Stomach (tissue), 9 donors: Measurements from ENCODE around the gene RBMS3. TPM values are rescaled to one million over a fixed set of nuclear protein-coding genes. Genes with fewer than 3 reads are reported as not detected.
"Not testable (repeated sequence)": the region's sequence is repeated elsewhere in the genome, so short reads cannot be mapped to it uniquely, and the experiment has no call there.

Source experiments
- DNase-seq, 2 donors: peaks; one replicate each; pipeline versions ENCODE4 v3.0.0 to v3.0.0-alpha.2; 2013 to 2019
- H3K27ac ChIP-seq, 5 donors: fragments of 200-600 bp in 4 of 5; sonication (generic) in 4 of 5; one replicate each; pipeline ENCODE4 v1.5.1; 2013 to 2019; ENCODE audit warnings: mild to moderate bottlenecking in 1 of 5, moderate library complexity in 1 of 5
- H3K27me3 ChIP-seq, 3 donors: fragments of 200-600 bp; sonication (generic); one replicate each; pipeline ENCODE4 v1.5.1; 2017 to 2019; ENCODE audit warnings: mixed run types in 1 of 3
- H3K36me3 ChIP-seq, 4 donors: fragments of 200-600 bp; sonication (generic); 1 replicate in 3 of 4; 2 replicates in 1 of 4; pipeline ENCODE4 v1.5.1; 2016 to 2019
- H3K4me1 ChIP-seq, 4 donors: fragments of 200-600 bp; sonication (generic); one replicate each; pipeline ENCODE4 v1.5.1; 2016 to 2019
- H3K4me3 ChIP-seq, 4 donors: fragments of 200-600 bp; sonication (generic) in 3 of 4; one replicate each; pipeline ENCODE4 v1.5.1; 2016 to 2019; ENCODE audit warnings: mild to moderate bottlenecking in 1 of 4
- H3K9me3 ChIP-seq, 4 donors: fragments of 200-600 bp; sonication (generic); one replicate each; pipeline ENCODE4 v1.5.1; 2016 to 2019
- CTCF ChIP-seq, 7 experiments: fragments of 450-650 bp in 4 of 7; fragments of 200-600 bp in 3 of 7; sonication (generic) in 3 of 7; IDR thresholded peaks; one replicate each; pipeline ENCODE4 v1.5.1; 2016 to 2019; ENCODE audit warnings: antibody characterized with exemption in 7 of 7, control low read depth in 2 of 7, mild to moderate bottlenecking in 1 of 7
- EP300 ChIP-seq: sonication (generic); formaldehyde crosslinking; IDR thresholded peaks from one replicate; pipeline ENCODE4 v1.6.1; 2017; ENCODE audit warnings: antibody characterized with exemption
- POLR2A ChIP-seq, 4 donors: fragments of 450-650 bp; IDR thresholded peaks; one replicate each; pipeline ENCODE4 v1.6.1; 2016; ENCODE audit warnings: antibody characterized with exemption in 4 of 4, control low read depth in 2 of 4, mild to moderate bottlenecking in 1 of 4, moderate library complexity in 1 of 4
- POLR2AphosphoS5 ChIP-seq, 3 donors: sonication (generic); formaldehyde crosslinking; IDR thresholded peaks; one replicate each; pipeline ENCODE4 v1.6.1; 2016; ENCODE audit warnings: antibody characterized with exemption in 3 of 3
- WGBS, 5 donors: extraction: QIAGEN DNeasy Blood & Tissue Kit in 3 of 5; methylation state at CpG; one replicate each; pipeline versions ENCODE4 v1.1.5 to v1.1.7; 2013 to 2018; 5-methylcytosine and 5-hydroxymethylcytosine counted together
- intact Hi-C: fragments of 100-400 bp; cut with DNase I; formaldehyde crosslinking; loops from one replicate; pipeline ENCODE4 v1.15.1; 2023; ENCODE audit warnings: low total_unique reads
- polyA plus RNA-seq, 3 donors: library from polyadenylated mRNA; stranded (reverse); fragments of 200-250 nt; gene quantifications; one replicate each; pipeline ENCODE4 v1.2.3, GENCODE V29; 2013
- total RNA-seq, 5 donors: library from RNA; depleted of rRNA; stranded (reverse); fragments of >200 nt; gene quantifications; one replicate each; pipeline versions ENCODE4 v1.1.0 to v1.2.3, GENCODE V29; 2014 to 2016
- donor health status: healthy with polysubstance abuse.
- donor health status: Bipolar disorder and iron deficiency.
- donor health status: healthy.

Gene RBMS3
- total and polyA plus RNA-seq, 8 donors: 2.0 to 103 (median 16.0) TPM

GRCh38 chr3:29349049-29349448 is 68.2 kb downstream of the RBMS3 start:
- Histone ChIP-seq H3K4me3 (no peak overlapping the region), H3K9me3 (no peaks in the 10 kb centered on the region), H3K4me1 (no peaks in the 10 kb centered on the region), H3K36me3 (no peaks in the 10 kb centered on the region), H3K27me3 (no peaks in the 10 kb centered on the region), H3K27ac (no peak overlapping the region)
- DNase-seq: no peak
- WGBS, 5 donors: 43 to 92% (median 80%) methylated on average over 2 of the region's 2 CpGs
- no peak for TF ChIP-seq POLR2A (IDR thresholded peaks at IDR 0.05)
- TF ChIP-seq EP300: no peak
- no peak for TF ChIP-seq POLR2AphosphoS5 (IDR thresholded peaks at IDR 0.05)
- no peak for TF ChIP-seq CTCF (IDR thresholded peaks at IDR 0.05)
- intact Hi-C loops: no loop called here

GRCh38 chr3:29353807-29354206 is 72.9 kb downstream of the RBMS3 start:
- TF ChIP-seq CTCF (IDR thresholded peaks at IDR 0.05) (no peak), POLR2A (IDR thresholded peaks at IDR 0.05) (no peak), POLR2AphosphoS5 (IDR thresholded peaks at IDR 0.05) (no peak)
- H3K4me3 ChIP-seq: no peak overlapping the region
- 14 to 28% (median 17%) methylated on average over 1 of the region's 1 CpG for WGBS, 5 donors
- no peak overlapping the region for H3K27ac ChIP-seq
- H3K4me1 ChIP-seq: peaks cover 0 to 8% (median 0%) of the 10 kb centered on the region in 4 donors
- no peaks in the 10 kb centered on the region for H3K9me3 ChIP-seq
- intact Hi-C loops: no loop called here
- no peak for DNase-seq
- H3K36me3 ChIP-seq: no peaks in the 10 kb centered on the region
- H3K27me3 ChIP-seq: no peaks in the 10 kb centered on the region

GRCh38 chr3:29354894-29355293 is 74.0 kb downstream of the RBMS3 start:
- no peak for TF ChIP-seq POLR2AphosphoS5 (IDR thresholded peaks at IDR 0.05)
- Histone ChIP-seq H3K27ac (no peak overlapping the region), H3K4me1 (peaks cover 0 to 8% (median 0%) of the 10 kb centered on the region in 4 donors), H3K27me3 (no peaks in the 10 kb centered on the region), H3K9me3 (no peaks in the 10 kb centered on the region), H3K36me3 (no peaks in the 10 kb centered on the region), H3K4me3 (no peak overlapping the region)
- intact Hi-C loops: no loop called here
- no peak for DNase-seq

GRCh38 chr3:29356062-29356461 is 75.2 kb downstream of the RBMS3 start:
- 62 to 77% (median 71%) methylated on average over 3 of the region's 3 CpGs for WGBS, 5 donors
- Histone ChIP-seq H3K27me3 (no peaks in the 10 kb centered on the region), H3K36me3 (no peaks in the 10 kb centered on the region), H3K9me3 (no peaks in the 10 kb centered on the region), H3K27ac (no peak overlapping the region), H3K4me3 (no peak overlapping the region), H3K4me1 (peaks cover 0 to 8% (median 0%) of the 10 kb centered on the region in 4 donors)
- TF ChIP-seq EP300 (no peak), CTCF (IDR thresholded peaks at IDR 0.05) (no peak), POLR2AphosphoS5 (IDR thresholded peaks at IDR 0.05) (no peak), POLR2A (IDR thresholded peaks at IDR 0.05) (no peak)
- intact Hi-C loops: no loop called here
- no peak for DNase-seq

GRCh38 chr3:29360289-29360688 is 79.4 kb downstream of the RBMS3 start:
- H3K27ac ChIP-seq, H3K4me3 ChIP-seq, intact Hi-C loops, H3K9me3 ChIP-seq, H3K36me3 ChIP-seq, H3K27me3 ChIP-seq, DNase-seq, H3K4me1 ChIP-seq: not testable (repeated sequence)
- WGBS, 5 donors: 70 to 92% (median 90%) methylated on average over 2 of the region's 2 CpGs

GRCh38 chr3:29363110-29363509 is 82.2 kb downstream of the RBMS3 start:
- no peaks in the 10 kb centered on the region for H3K36me3 ChIP-seq
- no peak overlapping the region for H3K27ac ChIP-seq
- no peaks in the 10 kb centered on the region for H3K27me3 ChIP-seq
- no peaks in the 10 kb centered on the region for H3K9me3 ChIP-seq
- no peaks in the 10 kb centered on the region for H3K4me1 ChIP-seq
- no peak overlapping the region for H3K4me3 ChIP-seq
- intact Hi-C loops: no loop called here
- 61 to 78% (median 74%) methylated on average over 2 of the region's 2 CpGs for WGBS, 5 donors
- TF ChIP-seq EP300: no peak
- TF ChIP-seq POLR2AphosphoS5 (IDR thresholded peaks at IDR 0.05): no peak
- TF ChIP-seq CTCF (IDR thresholded peaks at IDR 0.05): no peak
- no peak for TF ChIP-seq POLR2A (IDR thresholded peaks at IDR 0.05)
- DNase-seq: no peak
